B cell (primary cell): Measurements from ENCODE around the gene SLC39A11. TPM values are rescaled to one million over a fixed set of nuclear protein-coding genes. Genes with fewer than 3 reads are reported as not detected.
A peak's percentile ranks its signal among the peaks of the same experiment; 100 is the strongest.

Source experiments
- ATAC-seq: fragments of 200-7000 bp; cut with Tn5 transposase; one replicate; pipeline ENCODE4 v1.10.0; 2021; ENCODE audit warnings: low read depth, mild to moderate bottlenecking, moderate number of reproducible peaks, moderate library complexity
- CTCF ChIA-PET: fragments of 350-600 bp; sonication (Branson Sonifier 250); formaldehyde crosslinking; loops from one replicate; lab custom pipeline; 2021; ENCODE audit warnings: antibody characterized with exemption, inconsistent platforms; lab: Charles Lee
- POLR2A ChIA-PET: fragments of 350-600 bp; sonication (Branson Sonifier 250); formaldehyde crosslinking; loops from one replicate; lab custom pipeline; 2021; ENCODE audit warnings: antibody characterized with exemption; lab: Charles Lee
- DNase-seq: peaks from one replicate; pipeline ENCODE4 v3.0.0; 2013
- H2AFZ ChIP-seq: 2 replicates; pipeline ENCODE4 v1.6.1; 2012; ENCODE audit warnings: mild to moderate bottlenecking, low read depth, low read length; ENCODE audit not compliant: insufficient read depth, poor library complexity, severe bottlenecking
- H3K27ac ChIP-seq, 2 donors: 1 replicate in 1 of 2; 2 replicates in 1 of 2; pipeline ENCODE4 v1.5.1; 2012 to 2013; ENCODE audit warnings: low read length in 2 of 2, mild to moderate bottlenecking in 2 of 2, moderate library complexity in 1 of 2
- H3K27me3 ChIP-seq, 4 experiments: fragments of 200-600 bp in 1 of 4; sonication (generic) in 1 of 4; replicated peaks in 1 of 4; 1 replicate in 2 of 4; 2 replicates in 2 of 4; pipeline versions ENCODE4 v1.6.1 to v1.7.0; 2013 to 2016; ENCODE audit warnings: low read length in 3 of 4, mild to moderate bottlenecking in 2 of 4, mixed read lengths in 1 of 4, moderate library complexity in 1 of 4; ENCODE audit not compliant: insufficient read depth in 4 of 4, control insufficient read depth in 3 of 4; ENCODE audit errors: control extremely low read depth in 1 of 4
- H3K36me3 ChIP-seq, 2 experiments: replicated peaks in 1 of 2; 1 replicate in 1 of 2; 2 replicates in 1 of 2; pipeline versions ENCODE4 v1.6.1 to v1.7.1; 2013; ENCODE audit warnings: low read length in 1 of 2; ENCODE audit not compliant: insufficient read depth in 2 of 2, control insufficient read depth in 1 of 2; ENCODE audit errors: control extremely low read depth in 1 of 2, extremely low read depth in 1 of 2
- H3K4me1 ChIP-seq, 2 donors: fragments of 200-600 bp in 1 of 2; sonication (generic) in 1 of 2; 1 replicate in 1 of 2; 2 replicates in 1 of 2; pipeline versions ENCODE4 v1.5.1 to v1.6.1; 2013 to 2017; ENCODE audit warnings: low read length in 2 of 2; ENCODE audit not compliant: control insufficient read depth in 2 of 2, insufficient read depth in 2 of 2
- H3K4me2 ChIP-seq: replicated peaks from 2 replicates; pipeline ENCODE3; 2012; ENCODE audit warnings: mild to moderate bottlenecking, low read depth, low read length; ENCODE audit not compliant: poor library complexity, severe bottlenecking
- H3K4me3 ChIP-seq, 5 experiments: fragments of 200-600 bp in 1 of 5; sonication (generic) in 1 of 5; 1 replicate in 3 of 5; 2 replicates in 2 of 5; pipeline versions ENCODE4 v1.5.1 to v1.7.0; 2011 to 2016; ENCODE audit warnings: low read length in 4 of 5, mild to moderate bottlenecking in 4 of 5, low read depth in 2 of 5, control low read depth in 1 of 5, moderate library complexity in 1 of 5; ENCODE audit not compliant: insufficient read depth in 1 of 5; ENCODE audit errors: control extremely low read depth in 1 of 5, extremely low read depth in 1 of 5
- H3K79me2 ChIP-seq: fragments of 200-600 bp; sonication (generic); one replicate; pipeline ENCODE4 v1.6.0; 2016; ENCODE audit warnings: low read length; ENCODE audit not compliant: control insufficient read depth, insufficient read depth
- H3K9ac ChIP-seq: fragments of 200-600 bp; sonication (generic); 2 replicates; pipeline ENCODE4 v1.6.1; 2017; ENCODE audit warnings: mild to moderate bottlenecking, low read length, moderate library complexity
- H3K9me3 ChIP-seq, 3 donors: one replicate each; pipeline versions ENCODE4 v1.6.1 to v1.7.1; 2013; ENCODE audit warnings: low read length in 2 of 3; ENCODE audit not compliant: control insufficient read depth in 2 of 3, insufficient read depth in 1 of 3; ENCODE audit errors: control extremely low read depth in 1 of 3
- H4K20me1 ChIP-seq: 2 replicates; pipeline ENCODE4 v1.6.0; 2012; ENCODE audit warnings: mild to moderate bottlenecking, low read length; ENCODE audit not compliant: insufficient read depth, control insufficient read depth, poor library complexity, severe bottlenecking
- H3K27ac Mint-ChIP-seq: one replicate; pipeline ENCODE4 v1.8.0; 2021; ENCODE audit warnings: mixed read lengths
- H3K27me3 Mint-ChIP-seq: one replicate; pipeline ENCODE4 v1.8.0; 2021; ENCODE audit warnings: mixed read lengths
- H3K4me1 Mint-ChIP-seq: one replicate; pipeline ENCODE4 v1.8.0; 2021; ENCODE audit warnings: mixed read lengths
- H3K4me3 Mint-ChIP-seq: one replicate; pipeline ENCODE4 v1.8.0; 2021; ENCODE audit warnings: mixed read lengths
- H3K9me3 Mint-ChIP-seq: one replicate; pipeline ENCODE4 v1.8.0; 2022; ENCODE audit warnings: mixed read lengths; ENCODE audit not compliant: insufficient read depth
- EZH2 ChIP-seq: IDR thresholded peaks from 2 replicates; pipeline ENCODE4 v1.6.1; 2012; ENCODE audit warnings: borderline replicate concordance, low read depth, mild to moderate bottlenecking, moderate library complexity, low read length; ENCODE audit not compliant: insufficient read depth, poor library complexity, severe bottlenecking
- WGBS: methylation state at CpG from one replicate; pipeline ENCODE4 v1.1.5; 2013; ENCODE audit warnings: missing lambda C conversion rate; ENCODE audit not compliant: insufficient coverage; 5-methylcytosine and 5-hydroxymethylcytosine counted together
- intact Hi-C: fragments of 100-400 bp; cut with micrococcal nuclease; formaldehyde crosslinking; loops from one replicate; pipeline ENCODE4 v1.10.0; 2022
- polyA plus RNA-seq: library from polyadenylated mRNA; depleted of rRNA; stranded (reverse); fragments of >200 nt; gene quantifications from 2 replicates; pipeline ENCODE4 v1.2.3, GENCODE V29; 2012
- total RNA-seq, 2 donors: library from RNA; stranded (reverse); fragments of 120-200 nt in 1 of 2; gene quantifications; 1 replicate in 1 of 2; 2 replicates in 1 of 2; pipeline versions ENCODE4 v1.2.3 to v1.2.4, GENCODE V29; 2013 to 2022
- TF ChIP-seq, protein P1 (sequence below): fragments of 200-600 bp; IDR thresholded peaks from one replicate; pipeline ENCODE4 v1.8.0; 2022; ENCODE audit warnings: antibody characterized with exemption, mild to moderate bottlenecking

SLC39A11 gene
- total and polyA plus RNA-seq, 2 donors (not counting 1 experiment from before 2014, with no cell fraction given): 6.9 to 39.6 TPM

GRCh38 chr17:72725433-72726068, 366.9 kb downstream of the SLC39A11 start:
- H3K27me3 Mint-ChIP-seq: no peaks in the 10 kb centered on the region
- DNase-seq: peak; percentile 46
- Histone ChIP-seq H3K4me3 (no peak overlapping the region), H3K9ac (no peak overlapping the region), H3K79me2 (no peaks in the 10 kb centered on the region), H3K9me3 (no peaks in the 10 kb centered on the region), H3K4me2 (no peak overlapping the region), H2AFZ (no peak overlapping the region), H3K4me1 (peaks cover 14 to 16% of the 10 kb centered on the region in 2 donors), H3K36me3 (no peaks in the 10 kb centered on the region), H4K20me1 (no peaks in the 10 kb centered on the region), H3K27me3 (no peaks in the 10 kb centered on the region), H3K27ac (no peak overlapping the region)
- intact Hi-C loops: loop anchor here (5.0 kb wide), 3 partner anchors 262 to 1452 kb away; no protein-coding TSS in a partner anchor
- TF ChIP-seq, protein P1, sequence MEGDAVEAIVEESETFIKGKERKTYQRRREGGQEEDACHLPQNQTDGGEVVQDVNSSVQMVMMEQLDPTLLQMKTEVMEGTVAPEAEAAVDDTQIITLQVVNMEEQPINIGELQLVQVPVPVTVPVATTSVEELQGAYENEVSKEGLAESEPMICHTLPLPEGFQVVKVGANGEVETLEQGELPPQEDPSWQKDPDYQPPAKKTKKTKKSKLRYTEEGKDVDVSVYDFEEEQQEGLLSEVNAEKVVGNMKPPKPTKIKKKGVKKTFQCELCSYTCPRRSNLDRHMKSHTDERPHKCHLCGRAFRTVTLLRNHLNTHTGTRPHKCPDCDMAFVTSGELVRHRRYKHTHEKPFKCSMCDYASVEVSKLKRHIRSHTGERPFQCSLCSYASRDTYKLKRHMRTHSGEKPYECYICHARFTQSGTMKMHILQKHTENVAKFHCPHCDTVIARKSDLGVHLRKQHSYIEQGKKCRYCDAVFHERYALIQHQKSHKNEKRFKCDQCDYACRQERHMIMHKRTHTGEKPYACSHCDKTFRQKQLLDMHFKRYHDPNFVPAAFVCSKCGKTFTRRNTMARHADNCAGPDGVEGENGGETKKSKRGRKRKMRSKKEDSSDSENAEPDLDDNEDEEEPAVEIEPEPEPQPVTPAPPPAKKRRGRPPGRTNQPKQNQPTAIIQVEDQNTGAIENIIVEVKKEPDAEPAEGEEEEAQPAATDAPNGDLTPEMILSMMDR: peak; percentile 76
- TF ChIP-seq EZH2: no peak
- H3K9me3 Mint-ChIP-seq: no peaks in the 10 kb centered on the region
- peaks cover 25% of the 10 kb centered on the region for H3K4me1 Mint-ChIP-seq
- WGBS: 55% methylated on average over 5 of the region's 10 CpGs
- H3K4me3 Mint-ChIP-seq: no peak overlapping the region
- ATAC-seq: no peak
- CTCF ChIA-PET: interaction anchor here (0.7 to 6.0 kb wide), 15 partner anchors 9 to 921 kb away, joined by 3 to 136 read pairs (median 4); partner anchors contain the start of gene SSTR2
- no peak overlapping the region for H3K27ac Mint-ChIP-seq
- POLR2A ChIA-PET: interaction anchor here (0.5 kb wide), 1 partner anchor 463 kb away, joined by 3 read pairs; no protein-coding TSS in a partner anchor

DNA sequence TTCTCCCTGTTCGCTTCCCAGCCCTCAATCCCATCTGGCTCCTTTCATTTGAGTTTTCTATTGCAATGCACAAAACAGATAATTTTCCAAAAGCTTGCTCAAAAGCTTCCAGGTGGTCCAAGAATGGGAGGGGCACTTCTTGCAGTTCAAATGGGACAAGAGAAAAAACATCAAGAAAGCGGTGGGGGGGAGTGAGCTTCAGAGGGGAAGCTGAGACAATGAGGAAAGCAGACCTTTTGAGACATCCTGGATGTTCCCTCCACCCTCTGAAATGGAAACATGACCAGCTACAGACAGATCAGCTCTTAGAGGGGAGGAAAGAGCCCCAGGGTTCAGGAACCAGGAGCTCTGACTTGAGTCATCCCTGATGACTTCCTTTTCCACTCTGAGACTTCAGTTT, 368.2 kb downstream of the SLC39A11 start:
- ChIA-PET CTCF (interaction anchor here (5.8 to 6.0 kb wide), 2 partner anchors 432 to 645 kb away, joined by 126 to 136 read pairs; no protein-coding TSS in a partner anchor), POLR2A (no interaction called here)
- no peak overlapping the region for H3K27ac ChIP-seq
- H2AFZ ChIP-seq: no peak overlapping the region
- Mint-ChIP-seq H3K27me3 (no peaks in the 10 kb centered on the region), H3K9me3 (no peaks in the 10 kb centered on the region), H3K27ac (no peak overlapping the region), H3K4me1 (peaks cover 31% of the 10 kb centered on the region), H3K4me3 (no peak overlapping the region)
- peaks cover 19 to 25% of the 10 kb centered on the region in 2 donors for H3K4me1 ChIP-seq
- H3K9ac ChIP-seq: no peak overlapping the region
- intact Hi-C loops: no loop called here
- no peaks in the 10 kb centered on the region for H3K27me3 ChIP-seq
- H3K79me2 ChIP-seq: no peaks in the 10 kb centered on the region
- no peak overlapping the region for H3K4me3 ChIP-seq
- no peak for DNase-seq
- H4K20me1 ChIP-seq: no peaks in the 10 kb centered on the region
- no peak for ATAC-seq
- H3K36me3 ChIP-seq: no peaks in the 10 kb centered on the region
- no peaks in the 10 kb centered on the region for H3K9me3 ChIP-seq
- TF ChIP-seq, protein P1: no peak
- TF ChIP-seq EZH2: no peak
- H3K4me2 ChIP-seq: no peak overlapping the region
- WGBS: no CpG with 5 or more reads among the region's 2 CpGs
